Upper lobe of left lung (tissue), 4 donors: ENCODE measurements around the gene SLC29A1.

Source experiments
- CTCF ChIP-seq, 6 experiments: fragments of 450-650 bp in 4 of 6; fragments of 200-600 bp in 2 of 6; sonication (generic) in 2 of 6; IDR thresholded peaks; one replicate each; pipeline ENCODE4 v1.5.1; 2016 to 2019; ENCODE audit warnings: antibody characterized with exemption in 6 of 6
- POLR2A ChIP-seq, 4 donors: fragments of 450-650 bp; IDR thresholded peaks; one replicate each; pipeline ENCODE4 v1.5.1; 2016 to 2017; ENCODE audit warnings: antibody characterized with exemption in 4 of 4, mild to moderate bottlenecking in 2 of 4
- POLR2AphosphoS5 ChIP-seq, 2 donors: sonication (generic); formaldehyde crosslinking; IDR thresholded peaks; one replicate each; pipeline ENCODE4 v1.5.1; 2017; ENCODE audit warnings: antibody characterized with exemption in 2 of 2

GRCh38 chr6:44190715-44191114, 32.7 kb upstream of the SLC29A1 start:
- TF ChIP-seq CTCF (IDR thresholded peaks at IDR 0.05) (no peak), POLR2A (IDR thresholded peaks at IDR 0.05) (no peak), POLR2AphosphoS5 (IDR thresholded peaks at IDR 0.05) (no peak)
